Measurements from ENCODE around the gene HCFC1. TPM values are rescaled to one million over a fixed set of nuclear protein-coding genes. Genes with fewer than 3 reads are reported as not detected.

Gene HCFC1
- total RNA-seq, 1 experiment from 2014 or later = 137 TPM

GRCh38 chrX:153906126-153906917 lies 65.3 kb downstream of the HCFC1 start:
- intact Hi-C loops (cut with micrococcal nuclease; ENCODE audit: unreplicated experiment) = no loop called here
- no TSS peak for BruUV-seq (replicated peaks)
- no peak overlapping the region for H3K27ac ChIP-seq (ENCODE audit: low read depth, low read length, poor library complexity, severe bottlenecking)
- no peak for TF ChIP-seq CTCF (conservative IDR thresholded peaks at IDR 0.05; ENCODE audit: low read depth, low read length)
- no peak for TF ChIP-seq EZH2 (IDR thresholded peaks at IDR 0.05; ENCODE audit: borderline replicate concordance, low read depth, low read length, poor library complexity, severe bottlenecking)
- DNase-seq (ENCODE audit: low spot score) = no peak
- ChIA-PET CTCF (no interaction called here), POLR2A (ENCODE audit: low non-redundant PET) (no interaction called here)
- no peaks in the 10 kb centered on the region for H3K9me3 ChIP-seq (ENCODE audit: low read depth, low read length, poor library complexity, severe bottlenecking)
- H3K4me3 ChIP-seq (ENCODE audit: low read depth, low read length, poor library complexity, severe bottlenecking) = no peak overlapping the region
- H3K27me3 ChIP-seq (replicated peaks; ENCODE audit: insufficient read depth, low read depth, low read length, poor library complexity) = no peaks in the 10 kb centered on the region
- H3K36me3 ChIP-seq (ENCODE audit: insufficient read depth, low read length, poor library complexity, severe bottlenecking) = no peaks in the 10 kb centered on the region
- H3K4me1 ChIP-seq (ENCODE audit: insufficient read depth, low read length, poor library complexity, severe bottlenecking) = no peaks in the 10 kb centered on the region

- Histone ChIP-seq H3K4me3 (ENCODE audit: low read depth, low read length, poor library complexity, severe bottlenecking) (no peak overlapping the region), H3K36me3 (ENCODE audit: insufficient read depth, low read length, poor library complexity, severe bottlenecking) (no peaks in the 10 kb centered on the region), H3K27ac (ENCODE audit: low read depth, low read length, poor library complexity, severe bottlenecking) (no peak overlapping the region), H3K27me3 (replicated peaks; ENCODE audit: insufficient read depth, low read depth, low read length, poor library complexity) (no peaks in the 10 kb centered on the region), H3K4me1 (ENCODE audit: insufficient read depth, low read length, poor library complexity, severe bottlenecking) (no peaks in the 10 kb centered on the region), H3K9me3 (ENCODE audit: low read depth, low read length, poor library complexity, severe bottlenecking) (no peaks in the 10 kb centered on the region)
- POLR2A ChIA-PET (ENCODE audit: low non-redundant PET) = no interaction called here
- BruUV-seq (replicated peaks) = no TSS peak
- TF ChIP-seq CTCF (conservative IDR thresholded peaks at IDR 0.05; ENCODE audit: low read depth, low read length) = no peak
- no peak for TF ChIP-seq EZH2 (IDR thresholded peaks at IDR 0.05; ENCODE audit: borderline replicate concordance, low read depth, low read length, poor library complexity, severe bottlenecking)
- no peak for DNase-seq (ENCODE audit: low spot score)
- intact Hi-C loops (cut with micrococcal nuclease; ENCODE audit: unreplicated experiment) = no loop called here
- CTCF ChIA-PET = no interaction called here
These were observed 66.0 kb downstream of the HCFC1 start for GRCh38 chrX:153905481-153906095.

GRCh38 chrX:153903991-153904957 lies 67.3 kb downstream of the HCFC1 start, which contains the start of gene AVPR2:
Gene AVPR2 (plus strand): TSS chrX:153904673. CDS start chrX:153905146, 473 bp downstream.
- H3K4me3 ChIP-seq (ENCODE audit: low read depth, low read length, poor library complexity, severe bottlenecking) = no peak within 1 kb of the TSS
- H3K27me3 ChIP-seq (replicated peaks; ENCODE audit: insufficient read depth, low read depth, low read length, poor library complexity) = no peaks in the 10 kb centered on the region
- no peak for TF ChIP-seq CTCF (conservative IDR thresholded peaks at IDR 0.05; ENCODE audit: low read depth, low read length)
- TF ChIP-seq EZH2 (IDR thresholded peaks at IDR 0.05; ENCODE audit: borderline replicate concordance, low read depth, low read length, poor library complexity, severe bottlenecking) = no peak
- intact Hi-C loops (cut with micrococcal nuclease; ENCODE audit: unreplicated experiment) = no loop called here
- POLR2A ChIA-PET (ENCODE audit: low non-redundant PET) = no interaction called here
- no peaks in the 10 kb centered on the region for H3K36me3 ChIP-seq (ENCODE audit: insufficient read depth, low read length, poor library complexity, severe bottlenecking)
- no peak within 1 kb of the TSS for H3K27ac ChIP-seq (ENCODE audit: low read depth, low read length, poor library complexity, severe bottlenecking)
- no TSS peak for BruUV-seq (replicated peaks)
- H3K9me3 ChIP-seq (ENCODE audit: low read depth, low read length, poor library complexity, severe bottlenecking) = no peaks in the 10 kb centered on the region
- CTCF ChIA-PET = no interaction called here
- H3K4me1 ChIP-seq (ENCODE audit: insufficient read depth, low read length, poor library complexity, severe bottlenecking) = no peaks in the 10 kb centered on the region
- no peak for DNase-seq (ENCODE audit: low spot score)
